ENCODE measurements around the gene SREK1.
A peak's percentile ranks its signal among the peaks of the same experiment; 100 is the strongest.

The SREK1 gene

DNA sequence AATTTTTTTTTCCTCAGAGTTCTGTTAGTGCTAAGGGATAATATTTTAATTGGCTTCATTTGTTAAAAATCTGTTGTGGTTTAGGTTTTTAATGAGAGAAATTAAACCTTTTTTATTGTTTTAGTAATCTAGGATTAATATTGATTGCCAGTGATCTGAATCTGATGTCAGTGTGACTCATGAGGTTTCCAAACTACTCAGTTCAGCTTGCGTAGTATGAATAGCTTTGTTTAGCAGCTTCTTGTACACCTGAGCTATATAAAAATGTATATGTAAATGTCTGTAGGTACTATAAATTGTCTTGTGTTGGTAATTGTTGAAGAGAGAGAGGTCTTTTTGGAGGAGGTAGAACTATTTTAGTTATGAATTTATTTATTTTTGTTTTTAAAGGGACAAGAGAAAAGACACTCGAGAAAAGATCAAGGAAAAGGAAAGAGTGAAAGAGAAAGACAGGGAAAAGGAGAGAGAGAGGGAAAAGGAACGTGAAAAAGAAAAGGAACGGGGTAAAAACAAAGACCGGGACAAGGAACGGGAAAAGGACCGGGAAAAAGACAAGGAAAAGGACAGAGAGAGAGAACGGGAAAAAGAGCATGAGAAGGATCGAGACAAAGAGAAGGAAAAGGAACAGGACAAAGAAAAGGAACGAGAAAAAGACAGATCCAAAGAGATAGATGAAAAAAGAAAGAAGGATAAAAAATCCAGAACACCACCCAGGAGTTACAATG, 26.3 kb downstream of the SREK1 start:
- TF ChIP-seq, protein P1, sequence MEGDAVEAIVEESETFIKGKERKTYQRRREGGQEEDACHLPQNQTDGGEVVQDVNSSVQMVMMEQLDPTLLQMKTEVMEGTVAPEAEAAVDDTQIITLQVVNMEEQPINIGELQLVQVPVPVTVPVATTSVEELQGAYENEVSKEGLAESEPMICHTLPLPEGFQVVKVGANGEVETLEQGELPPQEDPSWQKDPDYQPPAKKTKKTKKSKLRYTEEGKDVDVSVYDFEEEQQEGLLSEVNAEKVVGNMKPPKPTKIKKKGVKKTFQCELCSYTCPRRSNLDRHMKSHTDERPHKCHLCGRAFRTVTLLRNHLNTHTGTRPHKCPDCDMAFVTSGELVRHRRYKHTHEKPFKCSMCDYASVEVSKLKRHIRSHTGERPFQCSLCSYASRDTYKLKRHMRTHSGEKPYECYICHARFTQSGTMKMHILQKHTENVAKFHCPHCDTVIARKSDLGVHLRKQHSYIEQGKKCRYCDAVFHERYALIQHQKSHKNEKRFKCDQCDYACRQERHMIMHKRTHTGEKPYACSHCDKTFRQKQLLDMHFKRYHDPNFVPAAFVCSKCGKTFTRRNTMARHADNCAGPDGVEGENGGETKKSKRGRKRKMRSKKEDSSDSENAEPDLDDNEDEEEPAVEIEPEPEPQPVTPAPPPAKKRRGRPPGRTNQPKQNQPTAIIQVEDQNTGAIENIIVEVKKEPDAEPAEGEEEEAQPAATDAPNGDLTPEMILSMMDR (IDR thresholded peaks at IDR 0.05; ENCODE audit: control extremely low read depth, extremely low read depth, low read depth, missing control alignments), result no peak
- ChIA-PET POLR2A (no interaction called here), CTCF (interaction anchor here (1.9 kb wide), 1 partner anchor 14 kb away, joined by 6 read pairs; no protein-coding TSS in a partner anchor)
- DNase-seq (ENCODE audit: extremely low spot score), result no peak

DNA sequence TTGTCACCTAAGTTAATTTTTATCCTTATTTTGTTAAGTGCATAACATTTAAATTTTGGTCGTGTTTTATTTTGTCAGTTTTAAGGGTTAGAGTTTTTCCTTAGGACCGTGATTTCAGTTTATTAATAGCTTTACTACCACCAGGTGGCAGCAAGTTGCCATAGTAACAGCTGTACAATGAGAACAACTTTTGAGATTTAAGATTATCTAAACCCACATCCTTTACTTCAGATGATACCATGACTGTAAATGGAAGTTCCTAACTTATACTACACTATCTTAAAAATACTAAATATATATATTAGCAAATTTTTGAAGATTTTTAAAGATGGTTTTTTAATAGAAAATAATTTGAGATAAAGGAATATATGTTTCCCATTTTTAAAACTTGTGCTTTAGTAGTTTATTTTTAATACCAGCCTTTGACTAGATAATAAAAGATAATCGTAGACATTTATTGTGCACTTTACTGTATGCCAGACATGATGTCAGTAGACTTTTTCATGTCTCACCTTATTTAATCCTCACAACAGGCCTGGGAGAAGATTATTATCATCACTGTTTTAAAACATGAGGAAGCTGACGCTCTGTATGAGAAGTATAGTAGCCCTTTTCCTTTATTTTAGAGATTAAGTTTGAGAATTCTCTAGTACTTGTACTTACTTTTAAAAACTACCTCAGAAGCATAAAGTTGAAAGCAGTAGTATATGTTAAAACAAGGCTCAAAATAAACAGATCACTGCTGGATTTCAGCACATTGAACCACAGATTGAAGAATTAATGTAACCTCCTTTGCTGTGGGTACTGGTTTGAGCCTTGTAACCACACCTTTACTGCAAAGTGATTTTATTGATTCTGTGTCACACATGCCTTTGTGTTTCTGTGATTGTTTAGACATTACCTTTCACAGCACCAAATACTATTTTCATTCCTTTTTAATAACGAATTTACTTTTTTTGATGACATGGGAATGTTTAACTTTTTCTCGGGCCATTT, 27.5 kb downstream of the SREK1 start:
- POLR2A ChIA-PET, result no interaction called here

DNA sequence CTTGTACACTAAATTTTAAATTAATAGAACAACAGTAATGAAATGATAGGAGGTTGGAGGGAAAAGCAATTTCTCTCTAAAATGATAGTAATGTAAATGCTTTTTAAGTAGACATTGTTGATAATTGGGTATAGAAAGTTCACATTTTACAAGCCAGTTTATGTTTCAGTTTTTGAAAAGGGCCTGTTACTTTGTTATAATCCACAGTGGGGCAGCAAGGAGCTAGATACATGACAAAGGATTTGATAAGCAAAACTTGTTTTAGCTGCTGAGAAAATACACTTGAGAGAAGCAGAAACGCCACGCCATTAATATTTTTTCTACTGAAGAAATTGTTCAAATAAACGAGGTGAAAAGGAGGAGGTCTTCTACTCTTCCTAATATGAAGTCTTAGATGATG, 30.2 kb downstream of the SREK1 start:
- POLR2A ChIA-PET, result no interaction called here
- no peak for DNase-seq (ENCODE audit: extremely low spot score)
- CTCF ChIA-PET, result interaction anchor here (1.1 to 2.5 kb wide), 4 partner anchors 10 to 17 kb away, joined by 3 to 6 read pairs (median 4); no protein-coding TSS in a partner anchor
- TF ChIP-seq, protein P1 (IDR thresholded peaks at IDR 0.05; ENCODE audit: control extremely low read depth, extremely low read depth, low read depth, missing control alignments), result no peak

More for the DNA sequence above, 27.5 kb downstream of the SREK1 start:
- TF ChIP-seq, protein P1 (IDR thresholded peaks at IDR 0.05; ENCODE audit: control extremely low read depth, extremely low read depth, low read depth, missing control alignments), result peak; percentile 40
- peak; percentile 32 for DNase-seq (ENCODE audit: extremely low spot score)
- CTCF ChIA-PET, result interaction anchor here (0.6 to 1.4 kb wide), 6 partner anchors 9 to 135 kb away, joined by 3 to 4 read pairs (median 3); no protein-coding TSS in a partner anchor

DNA sequence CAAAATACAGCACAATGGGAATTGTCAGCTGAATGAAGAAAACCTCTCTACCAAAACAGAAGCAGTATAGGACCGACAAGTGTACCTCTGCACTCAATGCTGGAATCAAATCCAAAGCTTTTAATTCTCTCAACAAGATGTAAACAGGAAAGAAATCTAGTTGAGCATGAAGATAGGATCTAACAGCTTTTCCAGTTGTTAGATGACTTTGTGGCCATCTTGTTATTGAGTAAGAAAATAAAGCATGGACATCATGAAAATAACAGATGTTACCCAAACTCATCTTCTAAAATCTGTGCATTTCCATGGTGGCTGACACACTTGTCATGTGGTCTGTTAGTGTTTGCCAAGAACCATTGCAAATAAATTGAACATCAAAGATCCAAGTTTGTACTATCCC, 34.7 kb downstream of the SREK1 start:
- TF ChIP-seq, protein P1 (IDR thresholded peaks at IDR 0.05; ENCODE audit: control extremely low read depth, extremely low read depth, low read depth, missing control alignments), result no peak
- DNase-seq (ENCODE audit: extremely low spot score), result no peak
- POLR2A ChIA-PET, result no interaction called here
- CTCF ChIA-PET, result interaction anchor here (1.1 to 1.3 kb wide), 2 partner anchors 10 to 14 kb away, joined by 3 to 4 read pairs; no protein-coding TSS in a partner anchor

DNA sequence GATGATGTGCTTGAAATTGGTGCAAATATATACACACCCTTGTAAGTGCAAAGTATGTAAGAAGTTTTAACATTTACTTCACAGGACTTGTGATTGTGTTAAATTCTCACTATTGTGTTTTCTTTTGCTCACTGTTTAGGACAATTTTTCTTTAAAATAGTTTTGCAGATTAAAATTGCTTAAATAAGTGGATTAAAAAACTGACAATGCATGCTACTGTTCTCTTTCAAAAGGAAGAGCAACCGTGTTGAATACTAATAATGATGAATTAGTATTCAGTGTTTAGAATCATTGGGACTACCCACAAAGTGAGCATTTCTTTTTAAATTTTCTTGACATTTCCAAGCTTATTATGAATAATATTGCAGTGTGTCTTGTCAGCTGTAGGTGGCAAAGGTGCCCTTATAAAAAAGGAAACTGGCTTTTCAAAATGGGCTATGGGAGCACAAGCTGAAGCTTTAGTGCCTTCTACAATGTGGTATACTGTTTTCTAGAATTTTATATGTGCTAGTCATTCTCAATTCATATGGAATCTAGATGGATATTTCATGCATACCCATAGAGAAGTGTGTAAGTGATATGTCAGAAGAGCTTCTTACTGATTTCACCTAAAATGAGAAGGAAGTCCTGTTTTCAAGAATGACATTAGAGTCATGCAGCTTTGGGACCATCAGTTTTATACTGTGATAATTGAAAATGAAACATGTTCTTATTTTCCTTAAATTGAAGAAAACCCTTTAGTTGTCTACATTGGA, 35.4 kb downstream of the SREK1 start:
- TF ChIP-seq, protein P1 (IDR thresholded peaks at IDR 0.05; ENCODE audit: control extremely low read depth, extremely low read depth, low read depth, missing control alignments), result no peak
- POLR2A ChIA-PET, result interaction anchor here (0.5 kb wide), 1 partner anchor 16 kb away, joined by 3 read pairs; no protein-coding TSS in a partner anchor
- no peak for DNase-seq (ENCODE audit: extremely low spot score)
- CTCF ChIA-PET, result interaction anchor here (1.1 to 1.8 kb wide), 3 partner anchors 10 to 15 kb away, joined by 3 to 6 read pairs (median 4); no protein-coding TSS in a partner anchor

Measured in GM10248 (cell line).